OCI-LY1 (cell line): Measurements from ENCODE around the gene RANBP10.

Experiments
- H2AFZ ChIP-seq: fragments of 200-600 bp; sonication (generic), shearing (Covaris generic); 2 replicates; pipeline ENCODE4 v1.6.0; 2014; ENCODE audit warnings: antibody characterized with exemption, mild to moderate bottlenecking, low read length
- H3F3A ChIP-seq: fragments of 200-600 bp; sonication (generic), shearing (Covaris generic); 2 replicates; pipeline ENCODE4 v1.6.0; 2014; ENCODE audit warnings: mild to moderate bottlenecking, antibody characterized with exemption, low read length, moderate library complexity; ENCODE audit not compliant: insufficient read depth
- H3K27ac ChIP-seq: fragments of 200-600 bp; sonication (generic); 2 replicates; pipeline ENCODE4 v1.5.1; 2014; ENCODE audit warnings: low read length, mixed run types, mild to moderate bottlenecking, low read depth; ENCODE audit not compliant: poor library complexity, severe bottlenecking
- H3K27me3 ChIP-seq: fragments of 200-600 bp; sonication (generic); 2 replicates; pipeline ENCODE4 v1.6.0; 2014; ENCODE audit warnings: antibody characterized with exemption, mild to moderate bottlenecking, low read length, moderate library complexity; ENCODE audit not compliant: insufficient read depth
- H3K36me3 ChIP-seq: fragments of 200-600 bp; sonication (generic); 2 replicates; pipeline ENCODE4 v1.6.1; 2014; ENCODE audit warnings: mild to moderate bottlenecking, antibody characterized with exemption, low read length, moderate library complexity, mixed read lengths; ENCODE audit not compliant: insufficient read depth
- H3K4me1 ChIP-seq: fragments of 200-600 bp; sonication (generic); 2 replicates; pipeline ENCODE4 v1.5.1; 2014; ENCODE audit warnings: mild to moderate bottlenecking, low read length, moderate library complexity; ENCODE audit not compliant: insufficient read depth, severe bottlenecking
- H3K4me2 ChIP-seq: fragments of 200-600 bp; sonication (generic), shearing (Covaris generic); 2 replicates; pipeline ENCODE4 v1.6.1; 2014; ENCODE audit warnings: low read length
- H3K4me3 ChIP-seq: fragments of 200-600 bp; sonication (generic); 2 replicates; pipeline ENCODE4 v1.5.1; 2014; ENCODE audit warnings: low read length, low read depth, mild to moderate bottlenecking, mixed read lengths; ENCODE audit not compliant: poor library complexity, severe bottlenecking
- H3K79me2 ChIP-seq: fragments of 200-600 bp; shearing (Covaris generic); 2 replicates; pipeline ENCODE4 v1.6.1; 2016; ENCODE audit warnings: mixed run types, low read length, mixed read lengths; ENCODE audit not compliant: insufficient read depth
- H3K9ac ChIP-seq: fragments of 200-600 bp; sonication (generic), shearing (Covaris generic); 2 replicates; pipeline ENCODE4 v1.6.1; 2014; ENCODE audit warnings: mild to moderate bottlenecking, low read length, mixed read lengths
- H3K9me2 ChIP-seq: fragments of 200-600 bp; sonication (generic), shearing (Covaris generic); 2 replicates; pipeline ENCODE4 v1.6.1; 2014; ENCODE audit warnings: low read depth, mild to moderate bottlenecking, low read length, mixed read lengths
- H3K9me3 ChIP-seq: fragments of 200-600 bp; shearing (Covaris generic); 2 replicates; pipeline ENCODE4 v1.6.1; 2014; ENCODE audit warnings: low read length, mixed read lengths
- H4K20me1 ChIP-seq: fragments of 200-600 bp; sonication (generic), shearing (Covaris generic); 2 replicates; pipeline ENCODE4 v1.6.0; 2016; ENCODE audit warnings: mild to moderate bottlenecking, low read length; ENCODE audit not compliant: insufficient read depth
- EZH2 ChIP-seq: fragments of 200-600 bp; sonication (generic), shearing (Covaris generic); IDR thresholded peaks from 2 replicates; pipeline ENCODE4 v1.8.0; 2017; ENCODE audit warnings: borderline replicate concordance, mixed run types, mild to moderate bottlenecking, antibody characterized with exemption, low read length, moderate library complexity, mixed read lengths
- TF ChIP-seq, protein P1 (sequence below): fragments of 200-600 bp; sonication (generic), shearing (Covaris generic); IDR thresholded peaks from 2 replicates; pipeline ENCODE4 v1.5.1; 2017; ENCODE audit warnings: mild to moderate bottlenecking, antibody characterized with exemption, low read length, moderate library complexity, mixed read lengths

RANBP10 gene

DNA sequence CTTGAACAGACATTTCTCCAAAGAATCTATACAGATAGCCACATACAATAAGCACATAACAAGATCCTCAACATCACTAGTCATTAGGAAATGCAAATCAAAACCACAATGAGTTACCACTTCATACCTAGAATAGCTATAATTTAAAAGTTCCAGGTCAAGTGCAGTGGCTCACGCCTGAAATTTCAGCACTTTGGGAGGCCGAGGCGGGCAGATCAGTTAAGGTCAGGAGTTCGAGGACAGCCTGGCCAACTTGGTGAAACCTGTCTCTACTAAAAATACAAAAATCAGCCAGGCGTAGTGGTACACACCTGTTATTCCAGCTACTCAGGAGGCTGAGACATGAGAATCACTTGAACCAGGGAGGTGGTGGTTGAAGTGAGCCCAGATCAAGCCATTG lies 19.9 kb downstream of the RANBP10 start:
- TF ChIP-seq, protein P1, sequence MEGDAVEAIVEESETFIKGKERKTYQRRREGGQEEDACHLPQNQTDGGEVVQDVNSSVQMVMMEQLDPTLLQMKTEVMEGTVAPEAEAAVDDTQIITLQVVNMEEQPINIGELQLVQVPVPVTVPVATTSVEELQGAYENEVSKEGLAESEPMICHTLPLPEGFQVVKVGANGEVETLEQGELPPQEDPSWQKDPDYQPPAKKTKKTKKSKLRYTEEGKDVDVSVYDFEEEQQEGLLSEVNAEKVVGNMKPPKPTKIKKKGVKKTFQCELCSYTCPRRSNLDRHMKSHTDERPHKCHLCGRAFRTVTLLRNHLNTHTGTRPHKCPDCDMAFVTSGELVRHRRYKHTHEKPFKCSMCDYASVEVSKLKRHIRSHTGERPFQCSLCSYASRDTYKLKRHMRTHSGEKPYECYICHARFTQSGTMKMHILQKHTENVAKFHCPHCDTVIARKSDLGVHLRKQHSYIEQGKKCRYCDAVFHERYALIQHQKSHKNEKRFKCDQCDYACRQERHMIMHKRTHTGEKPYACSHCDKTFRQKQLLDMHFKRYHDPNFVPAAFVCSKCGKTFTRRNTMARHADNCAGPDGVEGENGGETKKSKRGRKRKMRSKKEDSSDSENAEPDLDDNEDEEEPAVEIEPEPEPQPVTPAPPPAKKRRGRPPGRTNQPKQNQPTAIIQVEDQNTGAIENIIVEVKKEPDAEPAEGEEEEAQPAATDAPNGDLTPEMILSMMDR, result no peak
- TF ChIP-seq EZH2, result no peak
- Histone ChIP-seq H3K27ac (peak overlapping the region; percentile 35), H3K27me3 (no peaks in the 10 kb centered on the region), H3K36me3 (no peaks in the 10 kb centered on the region), H3F3A (no peaks in the 10 kb centered on the region), H3K4me2 (no peak overlapping the region), H3K9me3 (no peaks in the 10 kb centered on the region), H4K20me1 (no peaks in the 10 kb centered on the region), H3K9me2 (no peaks in the 10 kb centered on the region), H3K4me3 (no peak overlapping the region), H3K4me1 (peaks cover 15% of the 10 kb centered on the region), H3K9ac (no peak overlapping the region), H2AFZ (no peak overlapping the region), H3K79me2 (peaks cover 18% of the 10 kb centered on the region)

DNA sequence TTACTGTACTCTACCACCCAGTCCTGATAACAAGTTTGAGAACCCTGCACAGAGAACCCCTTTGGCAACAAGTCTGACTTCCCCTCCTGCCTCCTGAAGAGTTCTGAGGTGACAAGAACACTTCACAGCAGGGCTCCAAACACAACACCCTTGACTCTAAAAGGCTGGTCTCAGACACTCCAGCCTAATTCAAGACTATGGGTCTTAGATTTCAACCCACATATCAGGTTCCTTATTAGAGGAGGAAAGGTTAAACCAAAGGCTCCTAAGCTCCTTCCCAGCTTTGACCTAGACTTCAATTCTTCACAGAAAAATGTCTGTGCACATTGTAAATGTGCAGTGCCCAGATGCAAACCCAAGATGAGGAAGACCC lies 23.0 kb downstream of the RANBP10 start:
- H3K27me3 ChIP-seq, result no peaks in the 10 kb centered on the region
- H3K4me1 ChIP-seq, result peaks cover 21% of the 10 kb centered on the region
- no peak overlapping the region for H3K9ac ChIP-seq
- H2AFZ ChIP-seq, result no peak overlapping the region
- H3K36me3 ChIP-seq, result no peaks in the 10 kb centered on the region; the same call in 1 of the 2 replicates
- H3K9me2 ChIP-seq, result no peaks in the 10 kb centered on the region
- H3F3A ChIP-seq, result no peaks in the 10 kb centered on the region
- peaks cover 7% of the 10 kb centered on the region; the same call in 1 of the 2 replicates for H3K79me2 ChIP-seq
- no peak overlapping the region for H3K4me3 ChIP-seq
- no peaks in the 10 kb centered on the region for H3K9me3 ChIP-seq
- no peak overlapping the region for H3K4me2 ChIP-seq
- no peak overlapping the region for H3K27ac ChIP-seq
- H4K20me1 ChIP-seq, result no peaks in the 10 kb centered on the region
- TF ChIP-seq EZH2, result no peak
- TF ChIP-seq, protein P1, result no peak

DNA sequence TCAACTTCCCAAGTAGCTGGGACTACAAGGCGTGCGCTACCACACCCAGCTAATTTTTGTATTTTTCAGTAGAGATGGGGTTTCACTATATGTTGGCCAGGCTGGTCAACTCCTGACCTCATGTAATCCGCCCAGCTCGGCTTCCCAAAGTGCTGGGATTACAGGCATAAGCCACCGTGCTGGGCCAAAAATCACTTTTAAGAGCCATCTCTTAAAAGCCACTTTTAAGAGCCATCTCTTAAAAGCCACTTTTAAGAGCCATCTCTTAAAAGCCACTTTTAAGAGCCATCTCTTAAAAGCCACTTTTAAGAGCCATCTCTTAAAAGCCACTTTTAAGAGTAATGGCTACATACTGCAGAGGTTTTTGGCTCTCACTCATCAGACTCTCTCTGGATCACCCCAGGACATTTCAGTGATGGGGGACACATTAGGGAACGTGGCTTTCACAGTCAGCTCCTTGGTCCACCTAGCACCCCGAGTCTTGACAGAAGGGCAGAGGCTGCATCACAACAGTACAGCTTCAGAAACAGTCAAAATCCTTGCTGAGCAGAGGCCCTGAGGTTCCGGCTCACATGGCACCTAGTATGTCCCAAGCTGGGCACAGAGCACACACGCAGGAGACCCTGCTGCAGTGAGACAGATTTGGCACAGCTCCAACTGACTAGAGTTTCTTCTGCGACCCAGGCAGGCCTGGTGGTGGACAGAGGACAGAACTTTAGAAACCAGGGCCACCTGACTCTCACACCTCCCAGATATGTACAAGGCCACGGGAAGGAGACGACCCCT lies 23.6 kb downstream of the RANBP10 start:
- Histone ChIP-seq H3K9ac (no peak overlapping the region), H4K20me1 (no peaks in the 10 kb centered on the region), H3K36me3 (no peaks in the 10 kb centered on the region; the same call in 1 of the 2 replicates), H3K27ac (no peak overlapping the region), H3K4me1 (peaks cover 21% of the 10 kb centered on the region), H3K4me3 (no peak overlapping the region), H2AFZ (no peak overlapping the region), H3K9me3 (no peaks in the 10 kb centered on the region), H3K79me2 (peaks cover 7% of the 10 kb centered on the region; the same call in 1 of the 2 replicates), H3F3A (no peaks in the 10 kb centered on the region), H3K4me2 (no peak overlapping the region), H3K9me2 (no peaks in the 10 kb centered on the region), H3K27me3 (no peaks in the 10 kb centered on the region)
- TF ChIP-seq, protein P1, result no peak
- no peak for TF ChIP-seq EZH2
